Heart left ventricle (tissue), 13 donors: Measurements from ENCODE around the gene CSNK1G1.
"Not testable (repeated sequence)": the region's sequence is repeated elsewhere in the genome, so short reads cannot be mapped to it uniquely, and the experiment has no call there.

Source experiments
- POLR2A ChIP-seq, 2 donors: fragments of 450-650 bp; IDR thresholded peaks; one replicate each; pipeline ENCODE4 v1.6.1; 2017; ENCODE audit warnings: antibody characterized with exemption in 2 of 2, mild to moderate bottlenecking in 2 of 2, moderate library complexity in 2 of 2
- TF ChIP-seq, protein P1 (sequence below), 12 donors: fragments of 200-600 bp; sonication (generic) in 4 of 12; IDR thresholded peaks; one replicate each; pipeline versions ENCODE4 v1.5.0 to v1.8.0; 2018 to 2022; ENCODE audit warnings: antibody characterized with exemption in 12 of 12, mild to moderate bottlenecking in 5 of 12
- donor health status: ischemic (EF 13 %, LVEDD 7.1; RV severe dilation, severe dysfunction).
- donor health status: DM: no; HTN: yes; CAD: no.
- donor health status: DM: no; HTN: no; CAD: no.
- donor health status: ischemic (EF 25% LVEDD 6.9; RV normal size, moderate dysfunction).
- donor health status: ischemic (EF 25% LVEDD 5.7; RV mildly dilated, moderate dysfunction).
- donor health status: ischemic (EF 35%, LVEDD 5.7; RV mildly dilated, moderate dysfunction).
- donor health status: nonischemic (EF 11% LVEDD 7.7; RV severe dilation, severe dysfunction).
- donor health status: DM: yes; HTN: yes; CAD: no.
- donor health status: PGD.
- donor health status: ischemic (EF 29% LVEDD 5.4; RV normal size, mild dysfunction).
- donor health status: nonischemic (EF 23%, LVEDD 6.1; RV moderate dilation, normal function).

DNA sequence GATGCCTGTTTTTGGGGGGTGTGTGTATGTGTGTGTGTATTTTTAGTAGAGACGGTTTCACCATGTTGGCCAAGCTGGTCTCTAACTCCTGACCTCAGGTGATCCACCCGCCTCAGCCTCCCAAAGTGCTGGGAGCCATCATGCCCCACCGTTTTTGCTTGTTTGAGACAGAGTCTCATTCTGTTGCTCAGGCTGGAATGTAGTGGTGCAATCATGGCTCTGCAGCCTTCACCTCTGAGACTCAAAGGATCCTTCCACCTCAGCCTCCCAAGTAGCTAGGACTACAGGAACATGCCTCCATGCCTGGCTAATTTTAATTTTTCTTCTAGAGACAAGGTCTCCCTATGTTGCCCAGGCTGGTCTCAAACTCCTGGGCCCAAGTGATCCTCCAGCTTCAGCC lies 36.5 kb upstream of the CSNK1G1 start:
- TF ChIP-seq, protein P1, sequence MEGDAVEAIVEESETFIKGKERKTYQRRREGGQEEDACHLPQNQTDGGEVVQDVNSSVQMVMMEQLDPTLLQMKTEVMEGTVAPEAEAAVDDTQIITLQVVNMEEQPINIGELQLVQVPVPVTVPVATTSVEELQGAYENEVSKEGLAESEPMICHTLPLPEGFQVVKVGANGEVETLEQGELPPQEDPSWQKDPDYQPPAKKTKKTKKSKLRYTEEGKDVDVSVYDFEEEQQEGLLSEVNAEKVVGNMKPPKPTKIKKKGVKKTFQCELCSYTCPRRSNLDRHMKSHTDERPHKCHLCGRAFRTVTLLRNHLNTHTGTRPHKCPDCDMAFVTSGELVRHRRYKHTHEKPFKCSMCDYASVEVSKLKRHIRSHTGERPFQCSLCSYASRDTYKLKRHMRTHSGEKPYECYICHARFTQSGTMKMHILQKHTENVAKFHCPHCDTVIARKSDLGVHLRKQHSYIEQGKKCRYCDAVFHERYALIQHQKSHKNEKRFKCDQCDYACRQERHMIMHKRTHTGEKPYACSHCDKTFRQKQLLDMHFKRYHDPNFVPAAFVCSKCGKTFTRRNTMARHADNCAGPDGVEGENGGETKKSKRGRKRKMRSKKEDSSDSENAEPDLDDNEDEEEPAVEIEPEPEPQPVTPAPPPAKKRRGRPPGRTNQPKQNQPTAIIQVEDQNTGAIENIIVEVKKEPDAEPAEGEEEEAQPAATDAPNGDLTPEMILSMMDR (IDR thresholded peaks at IDR 0.05) = not testable (repeated sequence)
- not testable (repeated sequence) for TF ChIP-seq POLR2A (IDR thresholded peaks at IDR 0.05)
